Measurements from ENCODE around the gene KLF12. TPM values are rescaled to one million over a fixed set of nuclear protein-coding genes. Genes with fewer than 3 reads are reported as not detected.

KLF12 gene
- total and polyA plus RNA-seq, 2 experiments from 2014 or later: 6.4 to 7.7 TPM

DNA sequence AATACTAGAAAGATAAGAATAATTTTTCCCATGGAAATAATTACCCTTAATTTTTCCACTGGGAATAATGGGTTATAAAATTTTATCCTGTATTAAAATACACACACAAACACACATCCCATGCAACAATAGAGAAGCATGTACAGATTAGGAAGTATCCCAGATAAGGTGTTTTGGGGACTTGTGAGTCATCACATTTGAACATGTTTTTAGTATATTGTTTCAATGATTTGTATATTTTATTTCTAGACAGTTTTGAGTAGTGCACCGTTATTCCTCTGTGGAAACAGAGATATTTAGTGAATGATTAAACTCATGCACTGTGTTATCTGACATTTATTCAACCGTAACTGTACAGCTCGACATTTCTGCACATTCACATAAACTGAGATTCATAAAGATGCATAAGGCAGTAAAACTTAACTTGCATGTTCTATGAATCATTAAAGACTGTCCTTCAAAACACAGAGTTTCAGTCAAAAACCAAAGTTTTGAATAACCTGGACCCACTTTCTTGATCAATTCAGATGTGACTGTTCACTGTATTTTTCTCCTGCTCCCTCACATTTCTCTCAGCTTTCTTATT is 30.1 kb downstream of the KLF12 start:
- Histone ChIP-seq H3K36me3 (ENCODE audit: insufficient read depth) (no peaks in the 10 kb centered on the region), H3K79me2 (replicated peaks; ENCODE audit: insufficient read depth) (peaks cover 36% of the 10 kb centered on the region), H2AFZ (no peak overlapping the region), H3K9me2 (ENCODE audit: insufficient read depth) (no peaks in the 10 kb centered on the region), H3K4me3 (no peak overlapping the region), H3K4me2 (no peak overlapping the region), H3K27me3 (ENCODE audit: insufficient read depth) (no peaks in the 10 kb centered on the region), H3K27ac (ENCODE audit: low read depth) (no peak overlapping the region), H4K20me1 (replicated peaks; ENCODE audit: insufficient read depth) (no peaks in the 10 kb centered on the region), H3F3A (replicated peaks; ENCODE audit: low read depth) (no peaks in the 10 kb centered on the region), H3K4me1 (ENCODE audit: insufficient read depth) (peaks cover 5% of the 10 kb centered on the region; the same call in 1 of the 2 replicates)
- DNase-seq (ENCODE audit: low spot score) (no peak), ATAC-seq (no peak)
- Mint-ChIP-seq H3K9me3 (peaks cover 14% of the 10 kb centered on the region; the same call in 2 of the 3 replicates), H3K27ac (no peak overlapping the region), H3K4me3 (no peak overlapping the region), H3K27me3 (ENCODE audit: insufficient read depth, low read depth, poor library complexity) (no peaks in the 10 kb centered on the region), H3K36me3 (ENCODE audit: low read depth) (peaks cover 12% of the 10 kb centered on the region), H3K4me1 (no peaks in the 10 kb centered on the region; the same call in 2 of the 3 replicates)
- no peak for TF ChIP-seq CTCF (conservative IDR thresholded peaks at IDR 0.05; ENCODE audit: low read depth in 2 of 2)
- TF ChIP-seq, protein P1, sequence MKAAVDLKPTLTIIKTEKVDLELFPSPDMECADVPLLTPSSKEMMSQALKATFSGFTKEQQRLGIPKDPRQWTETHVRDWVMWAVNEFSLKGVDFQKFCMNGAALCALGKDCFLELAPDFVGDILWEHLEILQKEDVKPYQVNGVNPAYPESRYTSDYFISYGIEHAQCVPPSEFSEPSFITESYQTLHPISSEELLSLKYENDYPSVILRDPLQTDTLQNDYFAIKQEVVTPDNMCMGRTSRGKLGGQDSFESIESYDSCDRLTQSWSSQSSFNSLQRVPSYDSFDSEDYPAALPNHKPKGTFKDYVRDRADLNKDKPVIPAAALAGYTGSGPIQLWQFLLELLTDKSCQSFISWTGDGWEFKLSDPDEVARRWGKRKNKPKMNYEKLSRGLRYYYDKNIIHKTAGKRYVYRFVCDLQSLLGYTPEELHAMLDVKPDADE (IDR thresholded peaks at IDR 0.05): no peak
- no peak for TF ChIP-seq ZNF462 (CRISPR knock-in tag; IDR thresholded peaks at IDR 0.05)
- TF ChIP-seq POLR2AphosphoS5 (IDR thresholded peaks at IDR 0.05; ENCODE audit: low read depth): no peak
- no peak for TF ChIP-seq EZH2phosphoT487 (IDR thresholded peaks at IDR 0.05; ENCODE audit: unreplicated experiment)
- no peak for TF ChIP-seq NANOG (IDR thresholded peaks at IDR 0.05; ENCODE audit: borderline replicate concordance)
- TF ChIP-seq CREB1 (CRISPR knock-in tag; IDR thresholded peaks at IDR 0.05; ENCODE audit: low read depth): no peak
- TF ChIP-seq ZNF114 (CRISPR knock-in tag; IDR thresholded peaks at IDR 0.05): no peak
- no peak for TF ChIP-seq ZNF331 (CRISPR knock-in tag; IDR thresholded peaks at IDR 0.05; ENCODE audit: low read depth)
- no peak for TF ChIP-seq EZH2 (IDR thresholded peaks at IDR 0.05; ENCODE audit: low read depth, unreplicated experiment)
- TF ChIP-seq JUNB (IDR thresholded peaks at IDR 0.05; ENCODE audit: unreplicated experiment): no peak
- no peak for TF ChIP-seq REST (IDR thresholded peaks at IDR 0.05; ENCODE audit: unreplicated experiment)

Data from GM23338 (cell line).